MM.1S (cell line): Measurements from ENCODE around the gene AHCYL2.

Source experiments
- CTCF ChIP-seq: fragments of 300-600 bp; sonication (generic); IDR thresholded peaks from 2 replicates; pipeline ENCODE4 v1.5.1; 2016; ENCODE audit warnings: antibody characterized with exemption, low read length, mixed read lengths
- EZH2 ChIP-seq: fragments of 300-600 bp; sonication (generic); optimal IDR thresholded peaks from 2 replicates; pipeline ENCODE3; 2017; ENCODE audit warnings: low read depth, mild to moderate bottlenecking, antibody characterized with exemption, low read length, mixed read lengths

GRCh38 chr7:129252128-129252527 lies 27.3 kb downstream of the AHCYL2 start:
- TF ChIP-seq CTCF (no peak), EZH2 (no peak)
